Gastrocnemius medialis (tissue), 4 donors: ENCODE results near the gene PDSS2. TPM values are rescaled to one million over a fixed set of nuclear protein-coding genes. Genes with fewer than 3 reads are reported as not detected.
"Not testable (repeated sequence)": the region's sequence is repeated elsewhere in the genome, so short reads cannot be mapped to it uniquely, and the experiment has no call there.

Experiments
- ATAC-seq, 2 donors: fragments of 150-250 bp; one replicate each; pipeline ENCODE4 v1.9.1; 2016
- DNase-seq, 2 donors: peaks; one replicate each; pipeline ENCODE4 v3.0.0-alpha.2; 2019
- H3K27ac ChIP-seq, 4 donors: fragments of 200-600 bp; sonication (generic); 1 replicate in 1 of 4; 2 replicates in 3 of 4; pipeline ENCODE4 v1.5.1; 2016 to 2018; ENCODE audit warnings: mild to moderate bottlenecking in 2 of 4, moderate library complexity in 1 of 4
- H3K27me3 ChIP-seq, 3 donors: fragments of 200-600 bp; sonication (generic) in 2 of 3; 1 replicate in 1 of 3; 2 replicates in 2 of 3; pipeline versions ENCODE4 v1.5.1 to v1.6.0; 2016 to 2019; ENCODE audit warnings: mild to moderate bottlenecking in 1 of 3, moderate library complexity in 1 of 3
- H3K36me3 ChIP-seq, 2 donors: fragments of 200-600 bp; sonication (generic) in 1 of 2; one replicate each; pipeline ENCODE4 v1.5.1; 2017 to 2018
- H3K4me1 ChIP-seq, 2 donors: fragments of 200-600 bp; sonication (generic) in 1 of 2; one replicate each; pipeline ENCODE4 v1.5.1; 2016 to 2017; ENCODE audit warnings: mild to moderate bottlenecking in 2 of 2
- H3K4me3 ChIP-seq, 4 donors: fragments of 200-600 bp; sonication (generic) in 3 of 4; 1 replicate in 1 of 4; 2 replicates in 3 of 4; pipeline ENCODE4 v1.5.1; 2016 to 2019; ENCODE audit warnings: mild to moderate bottlenecking in 2 of 4
- H3K9me3 ChIP-seq, 3 donors: fragments of 200-600 bp; sonication (generic) in 2 of 3; 1 replicate in 1 of 3; 2 replicates in 2 of 3; pipeline ENCODE4 v1.5.1; 2016 to 2019
- CTCF ChIP-seq, 5 experiments: fragments of 450-650 bp in 3 of 5; fragments of 200-600 bp in 2 of 5; sonication (generic) in 2 of 5; IDR thresholded peaks in 4 of 5; conservative IDR thresholded peaks in 1 of 5; 1 replicate in 4 of 5; 2 replicates in 1 of 5; pipeline ENCODE4 v1.5.1; 2016 to 2019; ENCODE audit warnings: antibody characterized with exemption in 5 of 5, mild to moderate bottlenecking in 3 of 5, moderate library complexity in 3 of 5
- POLR2A ChIP-seq, 2 donors: fragments of 450-650 bp; IDR thresholded peaks; one replicate each; pipeline ENCODE4 v1.6.1; 2017; ENCODE audit warnings: antibody characterized with exemption in 2 of 2, mild to moderate bottlenecking in 2 of 2, moderate library complexity in 2 of 2
- in situ Hi-C, 4 donors: fragments of 200-750 bp; cut with MboI; loops; one replicate each; pipeline versions ENCODE4 v1.15.0 to v1.8.0; 2017; ENCODE audit warnings: low sequenced_read_pairs in 4 of 4
- intact Hi-C: fragments of 100-400 bp; cut with DNase I; formaldehyde crosslinking; loops from one replicate; pipeline ENCODE4 v1.15.1; 2023; ENCODE audit warnings: low total_unique reads
- total RNA-seq, 4 donors: library from RNA; depleted of rRNA; stranded (reverse); fragments of >200 nt; gene quantifications; one replicate each; pipeline versions ENCODE4 v1.1.0 to v1.2.3, GENCODE V29; 2016

PDSS2 gene
- total RNA-seq, 4 donors from 2014 or later = 6.6 to 14.3 (median 10.0) TPM

DNA sequence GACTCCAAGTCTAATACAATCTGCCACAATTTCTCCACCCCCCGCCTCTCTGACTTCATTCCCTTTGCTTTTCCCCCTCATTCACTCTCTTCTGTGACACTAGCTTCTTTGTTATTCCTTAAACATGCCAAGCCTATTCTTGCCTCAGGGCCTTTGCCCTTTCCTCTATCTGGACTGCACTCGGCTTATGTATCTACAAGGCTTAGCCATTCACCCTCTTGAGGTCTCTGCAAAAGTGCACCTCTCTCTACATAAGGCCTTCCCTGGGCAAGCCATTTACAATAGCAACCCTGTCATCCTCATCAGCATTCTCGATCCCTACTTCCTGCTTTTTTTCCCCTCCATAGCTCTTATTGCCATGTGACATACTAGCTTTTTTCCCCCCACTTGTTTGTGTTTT lies 168.9 kb downstream of the PDSS2 start:
- Histone ChIP-seq H3K36me3 (no peaks in the 10 kb centered on the region), H3K27ac (no peak overlapping the region), H3K4me3 (no peak overlapping the region), H3K4me1 (peaks cover 12 to 13% of the 10 kb centered on the region in 2 donors), H3K9me3 (no peaks in the 10 kb centered on the region), H3K27me3 (no peaks in the 10 kb centered on the region)
- DNase-seq = no peak
- in situ Hi-C loops (no loop called here), intact Hi-C loops (no loop called here)
- TF ChIP-seq POLR2A (IDR thresholded peaks at IDR 0.05) (no peak), CTCF (IDR thresholded peaks at IDR 0.05 in 4 of 5, conservative IDR thresholded peaks at IDR 0.05 in 1 of 5) (no peak)
- ATAC-seq = no peak

DNA sequence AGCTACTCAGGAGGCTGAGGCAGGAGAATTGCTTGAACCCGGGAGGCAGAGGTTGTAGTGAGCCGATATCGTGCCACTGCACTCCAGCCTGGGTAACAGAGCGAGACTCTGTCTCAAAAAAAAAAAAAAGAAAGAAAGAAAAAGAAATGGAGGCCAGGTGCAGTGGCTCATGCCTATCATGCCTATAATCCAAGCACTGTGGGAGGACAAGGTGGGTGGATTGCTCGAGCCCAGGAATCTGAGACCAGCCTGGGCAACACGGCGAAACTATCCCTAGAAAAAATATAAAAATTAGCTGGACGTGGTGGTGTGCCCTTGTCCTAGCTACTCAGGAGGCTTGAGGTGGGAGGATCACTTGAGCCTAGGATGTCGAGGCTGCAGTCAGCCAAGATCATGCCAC lies 170.1 kb downstream of the PDSS2 start:
- H3K9me3 ChIP-seq, in situ Hi-C loops, H3K27ac ChIP-seq, intact Hi-C loops, DNase-seq, H3K36me3 ChIP-seq, H3K27me3 ChIP-seq, ATAC-seq, H3K4me3 ChIP-seq: not testable (repeated sequence)
- peaks cover 12 to 13% of the 10 kb centered on the region in 2 donors for H3K4me1 ChIP-seq

DNA sequence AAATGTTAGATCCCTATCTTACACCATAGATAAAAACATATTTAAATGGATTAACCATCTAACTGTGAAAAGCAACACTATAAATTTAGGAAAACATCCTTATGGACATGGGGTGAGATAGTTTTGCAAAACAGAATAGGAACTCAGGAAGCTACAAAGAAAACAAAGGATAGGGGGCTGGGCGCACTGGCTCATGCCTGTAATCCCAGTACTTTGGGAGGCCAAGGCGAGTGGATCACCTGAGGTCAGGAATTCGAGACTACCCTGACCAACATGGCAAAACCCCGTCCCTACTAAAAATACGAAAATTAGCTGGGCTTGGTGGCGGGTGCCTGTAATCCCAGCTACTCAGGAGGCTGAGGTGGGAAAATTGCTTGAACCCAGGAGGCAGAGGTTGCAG lies 173.7 kb downstream of the PDSS2 start:
- H3K36me3 ChIP-seq, H3K4me3 ChIP-seq, H3K27me3 ChIP-seq, H3K4me1 ChIP-seq, H3K27ac ChIP-seq, H3K9me3 ChIP-seq, ATAC-seq, intact Hi-C loops, in situ Hi-C loops, DNase-seq: not testable (repeated sequence)

DNA sequence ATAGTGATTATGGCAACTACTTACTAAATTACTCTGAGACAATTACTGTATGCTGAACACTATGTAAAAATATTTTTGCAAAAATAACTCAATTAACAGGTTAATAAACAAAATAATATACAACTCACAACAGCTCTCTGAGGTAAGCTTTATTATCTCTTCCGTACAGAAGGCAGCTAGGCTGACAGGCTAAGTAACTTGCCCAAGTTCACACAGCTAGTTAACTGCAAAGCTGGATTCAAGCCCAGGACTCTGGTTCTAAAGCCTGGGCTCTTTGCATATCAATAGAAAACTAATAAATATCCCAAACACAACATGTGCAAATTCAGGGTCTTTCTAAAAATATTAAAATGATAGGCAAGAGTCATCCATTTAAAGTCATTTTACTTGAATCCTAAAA lies 174.6 kb downstream of the PDSS2 start:
- intact Hi-C loops (no loop called here), in situ Hi-C loops (no loop called here)
- Histone ChIP-seq H3K27me3 (no peaks in the 10 kb centered on the region), H3K4me3 (no peak overlapping the region), H3K27ac (no peak overlapping the region), H3K4me1 (peaks cover 0 to 4% of the 10 kb centered on the region in 2 donors), H3K36me3 (no peaks in the 10 kb centered on the region), H3K9me3 (no peaks in the 10 kb centered on the region)
- no peak for TF ChIP-seq POLR2A (IDR thresholded peaks at IDR 0.05)
- no peak for TF ChIP-seq CTCF (IDR thresholded peaks at IDR 0.05 in 4 of 5, conservative IDR thresholded peaks at IDR 0.05 in 1 of 5)
- ATAC-seq = no peak
- no peak for DNase-seq

DNA sequence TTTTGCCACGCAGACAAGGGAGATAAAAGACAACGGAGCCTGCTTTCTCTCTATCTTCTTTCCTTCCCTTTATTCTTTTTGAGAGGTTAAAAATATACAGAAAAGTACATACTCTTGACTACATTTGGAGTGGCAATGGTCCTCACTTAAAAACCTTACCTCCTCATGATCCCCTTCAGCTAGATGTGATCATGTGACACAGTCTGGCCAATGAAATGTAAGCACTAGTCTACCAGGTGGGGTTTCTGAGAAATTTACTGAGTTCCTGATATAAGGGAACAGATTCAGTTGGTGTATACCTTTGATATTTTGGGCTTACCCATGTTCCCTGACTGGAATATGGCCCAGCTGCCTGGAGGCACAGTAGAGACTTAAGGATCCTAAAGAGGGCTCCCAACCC lies 178.6 kb downstream of the PDSS2 start:
- Histone ChIP-seq H3K27me3 (no peaks in the 10 kb centered on the region), H3K4me3 (no peak overlapping the region), H3K4me1 (peaks cover 0 to 10% of the 10 kb centered on the region in 2 donors), H3K36me3 (no peaks in the 10 kb centered on the region), H3K27ac (no peak overlapping the region), H3K9me3 (no peaks in the 10 kb centered on the region)
- no peak for DNase-seq
- no peak for TF ChIP-seq POLR2A (IDR thresholded peaks at IDR 0.05)
- TF ChIP-seq CTCF (IDR thresholded peaks at IDR 0.05 in 4 of 5, conservative IDR thresholded peaks at IDR 0.05 in 1 of 5) = no peak
- in situ Hi-C loops = no loop called here
- no peak for ATAC-seq
- intact Hi-C loops = no loop called here

- H3K27me3 ChIP-seq, H3K27ac ChIP-seq, in situ Hi-C loops, H3K4me3 ChIP-seq, H3K36me3 ChIP-seq, intact Hi-C loops, H3K9me3 ChIP-seq, H3K4me1 ChIP-seq: not testable (repeated sequence)
- peak in 1 of 2 donors; percentile 46 for ATAC-seq
- peak in 1 of 2 donors; percentile 56 for DNase-seq
These were observed 179.4 kb downstream of the PDSS2 start for GRCh38 chr6:107280001-107280400.
